Measurements from ENCODE around the gene LYG2. TPM values are rescaled to one million over a fixed set of nuclear protein-coding genes. Genes with fewer than 3 reads are reported as not detected.
A peak's percentile ranks its signal among the peaks of the same experiment; 100 is the strongest.
"Not testable (repeated sequence)": the region's sequence is repeated elsewhere in the genome, so short reads cannot be mapped to it uniquely, and the experiment has no call there.

LYG2 gene, protein sequence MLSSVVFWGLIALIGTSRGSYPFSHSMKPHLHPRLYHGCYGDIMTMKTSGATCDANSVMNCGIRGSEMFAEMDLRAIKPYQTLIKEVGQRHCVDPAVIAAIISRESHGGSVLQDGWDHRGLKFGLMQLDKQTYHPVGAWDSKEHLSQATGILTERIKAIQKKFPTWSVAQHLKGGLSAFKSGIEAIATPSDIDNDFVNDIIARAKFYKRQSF
- total RNA-seq = not detected
- long read RNA-seq = 0 reads

DNA sequence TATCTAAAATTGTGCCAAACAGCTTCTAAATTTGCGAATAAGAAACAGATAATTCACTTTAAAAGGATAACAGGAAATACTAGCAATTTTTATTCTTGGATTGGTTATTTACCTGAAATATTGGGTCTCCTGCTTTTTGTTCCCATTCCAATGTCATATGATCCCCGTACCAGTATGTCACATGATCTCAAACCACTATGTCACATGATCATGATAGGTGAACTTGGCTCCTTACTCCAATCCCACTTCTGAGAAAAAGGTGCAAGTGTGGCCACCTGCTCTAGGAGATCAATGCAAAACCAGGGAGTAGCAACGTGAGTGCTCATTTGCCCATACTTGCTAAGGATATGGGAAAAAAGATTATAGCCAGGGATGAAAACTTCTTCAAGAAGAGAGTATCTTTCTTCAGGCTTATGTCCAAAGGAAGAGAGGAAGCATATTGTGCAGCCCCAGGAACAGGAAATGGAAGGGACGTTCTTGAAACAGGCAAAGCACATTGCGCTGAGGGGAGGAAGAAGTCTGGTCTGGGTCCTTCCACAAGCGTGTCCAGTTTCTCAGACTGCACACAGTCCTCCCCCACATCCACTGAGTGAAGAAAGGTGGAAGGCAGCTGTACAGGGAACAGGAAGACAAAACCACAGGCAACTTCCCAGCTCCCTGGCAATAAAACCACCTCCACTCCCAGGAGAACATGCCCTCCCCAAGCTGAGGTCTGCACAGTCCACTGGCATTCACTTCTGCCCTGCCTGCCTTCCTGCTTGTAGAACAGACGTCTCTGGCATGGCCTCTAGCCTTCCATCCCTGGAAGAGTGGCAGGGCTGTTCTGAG is at the start of gene LYG2:
TSS of gene LYG2 (minus strand) at position 176 of the 828 bp plus-strand sequence. CDS start 1,406 bp downstream, outside the sequence.
- no peak for DNase-seq
- ATAC-seq = peak; percentile 21
- intact Hi-C loops (cut with DNase I, micrococcal nuclease) = no loop called here

DNA sequence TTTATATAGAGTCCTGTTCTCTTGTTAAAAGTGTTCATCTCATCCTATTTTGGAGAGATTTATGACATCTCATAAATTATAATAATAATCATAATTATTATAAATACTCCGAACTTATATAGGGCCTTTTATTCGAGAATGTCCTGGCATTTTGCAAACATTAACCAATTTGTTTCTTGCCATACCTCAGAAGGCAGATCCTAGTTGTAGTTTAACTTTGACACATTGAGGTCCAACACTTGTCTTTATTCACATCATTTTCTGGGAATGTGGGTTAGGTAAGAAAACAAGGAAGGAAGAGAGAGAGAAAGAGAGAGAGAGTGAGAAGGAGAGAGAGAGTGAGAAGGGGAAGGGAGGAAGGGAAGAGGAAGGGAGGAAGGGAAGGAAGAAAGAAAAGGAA is 45.6 kb upstream of the LYG2 start, which contains the start of gene LYG1:
TSS of gene LYG1 (minus strand) at position 101 of the 400 bp plus-strand sequence. CDS start 5,527 bp downstream, outside the sequence.
- ATAC-seq; DNase-seq; intact Hi-C loops (cut with DNase I, micrococcal nuclease): not testable (repeated sequence)

DNA sequence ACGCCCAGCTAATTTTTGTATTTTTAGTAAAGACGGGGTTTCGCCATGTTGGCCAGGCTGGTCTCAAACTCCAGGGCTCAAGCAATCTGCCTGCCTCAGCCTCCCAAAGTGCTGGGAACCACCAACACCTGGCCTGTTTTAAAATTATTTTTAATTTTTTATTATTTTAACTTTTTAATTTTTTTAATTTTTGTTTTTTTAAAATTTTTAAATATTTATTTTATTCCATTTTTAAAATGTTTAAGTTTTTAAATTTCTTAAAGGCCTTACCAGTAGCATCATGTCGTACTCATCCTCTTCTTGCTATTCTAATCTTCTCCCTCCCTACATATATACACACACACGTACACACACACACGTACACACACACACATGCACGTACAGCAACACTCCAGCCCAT is 44.1 kb upstream of the LYG2 start:
- ATAC-seq (no peak), DNase-seq (no peak)
- intact Hi-C loops (cut with DNase I, micrococcal nuclease) = no loop called here

DNA sequence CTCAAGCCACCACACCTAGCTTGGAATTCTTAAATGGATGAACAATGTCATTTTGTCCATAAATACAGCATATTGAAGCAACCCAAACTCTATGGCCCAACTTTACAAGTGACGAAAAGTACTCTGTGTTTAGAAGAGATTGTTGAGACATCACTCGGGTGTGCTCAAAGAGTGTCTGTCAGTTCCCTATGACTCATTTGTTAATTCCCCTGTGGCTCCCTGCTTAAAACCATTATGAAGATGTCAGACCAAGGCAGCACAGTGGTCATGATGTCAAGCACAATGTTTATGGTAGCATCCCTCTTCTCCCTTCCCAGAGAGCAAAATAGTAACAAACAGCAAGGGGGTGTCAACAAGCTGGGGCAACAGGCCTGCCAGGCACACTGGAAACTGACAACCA is 42.5 kb upstream of the LYG2 start:
- intact Hi-C loops (cut with DNase I, micrococcal nuclease) = no loop called here
- DNase-seq = no peak
- no peak for ATAC-seq

DNA sequence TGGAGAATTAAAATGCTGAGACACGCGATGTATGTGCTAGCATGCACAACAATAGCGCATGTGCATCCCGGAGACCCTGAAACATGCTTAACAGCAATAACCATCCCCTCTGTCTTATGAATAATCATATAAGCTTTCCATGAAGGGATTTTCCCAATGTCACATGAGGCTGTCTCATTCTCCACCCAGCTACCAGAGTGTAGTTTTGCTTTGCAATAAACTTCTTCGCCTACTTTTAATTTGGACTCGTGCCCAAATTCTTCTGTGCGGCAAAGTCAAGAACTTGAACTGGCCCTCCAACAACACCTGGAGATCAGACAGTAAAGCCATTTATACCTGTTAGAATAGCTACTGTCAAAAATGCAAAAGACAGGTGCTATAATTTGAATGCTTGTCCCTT is 30.1 kb upstream of the LYG2 start:
- peak; percentile 70 for ATAC-seq
- intact Hi-C loops (cut with DNase I, micrococcal nuclease) = no loop called here
- no peak for DNase-seq

DNA sequence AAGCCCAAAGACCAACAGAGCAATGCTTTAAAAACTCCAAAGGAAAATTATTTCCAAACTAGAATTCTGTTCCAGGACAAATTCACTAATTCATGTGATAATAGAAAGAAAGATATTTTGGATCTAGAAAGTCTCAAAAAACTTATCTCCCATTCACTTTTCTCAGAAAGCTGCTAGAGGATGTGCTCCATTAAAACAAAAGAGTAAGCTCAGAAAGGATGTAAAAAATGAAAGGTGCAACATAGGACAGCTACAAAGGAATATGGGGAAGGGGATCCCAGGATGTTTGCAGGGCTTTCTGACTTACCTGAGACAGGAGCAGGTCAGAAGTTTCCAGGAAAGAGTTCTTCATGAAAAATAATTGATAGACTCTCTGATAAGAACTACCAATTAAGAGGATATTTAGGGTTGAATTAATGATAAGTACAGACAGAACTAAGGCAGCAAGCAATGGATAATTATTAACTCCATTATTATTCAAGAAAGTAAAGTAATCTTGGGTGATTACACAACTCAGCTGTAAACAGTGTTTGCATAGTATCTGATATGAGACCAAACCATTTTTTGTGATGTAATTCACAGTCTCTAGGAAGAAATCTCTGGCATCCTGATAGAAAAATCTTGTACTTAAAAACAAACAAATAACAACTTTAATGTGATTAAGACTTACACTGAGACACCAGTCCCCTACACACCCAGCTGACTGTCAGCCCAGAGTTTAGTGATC is 24.7 kb upstream of the LYG2 start:
- no peak for ATAC-seq

DNA sequence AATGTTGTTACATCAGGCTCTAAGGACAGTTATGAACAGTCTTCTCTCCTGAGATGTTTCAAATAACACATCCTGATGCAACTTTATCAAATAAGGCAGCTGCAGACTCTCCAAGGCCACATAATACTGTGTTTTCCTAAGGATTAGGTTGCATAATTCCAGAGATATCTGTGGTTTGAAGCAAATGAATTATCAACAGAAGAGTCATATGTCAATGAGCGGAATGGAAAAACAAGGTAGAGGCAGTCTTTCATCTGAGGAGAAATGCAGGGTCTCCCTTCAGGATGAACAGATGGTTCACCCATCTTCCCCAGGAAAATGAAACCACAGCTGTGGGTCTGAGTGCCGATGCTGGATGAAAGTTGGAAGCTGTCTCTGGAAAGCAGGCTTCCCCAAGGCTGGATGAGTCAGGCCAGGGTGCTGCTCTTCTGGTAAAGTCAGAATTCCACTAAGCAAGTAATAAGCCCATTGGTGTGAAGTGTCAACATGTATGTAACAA is 23.4 kb upstream of the LYG2 start:
- intact Hi-C loops (cut with DNase I, micrococcal nuclease) = no loop called here
- no peak for ATAC-seq
- DNase-seq = no peak

More for the DNA sequence above, 24.7 kb upstream of the LYG2 start:
- no peak for DNase-seq
- intact Hi-C loops (cut with DNase I, micrococcal nuclease) = no loop called here

DNA sequence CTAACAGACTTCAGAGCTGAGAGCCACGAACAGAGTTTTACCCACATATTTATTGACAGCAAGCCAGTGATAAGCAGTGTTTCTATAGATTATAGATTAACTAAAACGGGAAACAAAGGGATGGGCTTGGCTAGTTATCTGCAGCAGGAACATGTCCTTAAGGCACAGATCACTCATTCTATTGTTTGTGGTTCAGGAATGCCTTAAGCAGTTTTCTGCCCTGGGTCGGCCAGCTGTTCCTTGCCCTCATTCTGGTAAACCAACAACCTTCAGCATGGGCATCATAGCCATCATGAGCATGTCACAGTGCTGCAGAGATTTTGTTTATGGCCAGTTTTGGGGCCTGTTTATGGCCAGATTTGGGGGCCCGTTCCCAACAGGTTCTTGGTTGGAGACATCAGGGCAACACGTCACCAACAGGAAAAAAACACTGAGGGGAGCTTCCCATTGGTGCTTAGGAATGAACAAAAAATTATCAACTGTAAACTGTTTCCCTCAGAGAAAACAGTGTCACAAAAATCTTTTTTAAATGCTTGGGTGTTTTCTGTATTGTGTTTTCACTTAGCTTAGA is 22.8 kb upstream of the LYG2 start:
- DNase-seq; ATAC-seq; intact Hi-C loops (cut with DNase I, micrococcal nuclease): not testable (repeated sequence)

DNA sequence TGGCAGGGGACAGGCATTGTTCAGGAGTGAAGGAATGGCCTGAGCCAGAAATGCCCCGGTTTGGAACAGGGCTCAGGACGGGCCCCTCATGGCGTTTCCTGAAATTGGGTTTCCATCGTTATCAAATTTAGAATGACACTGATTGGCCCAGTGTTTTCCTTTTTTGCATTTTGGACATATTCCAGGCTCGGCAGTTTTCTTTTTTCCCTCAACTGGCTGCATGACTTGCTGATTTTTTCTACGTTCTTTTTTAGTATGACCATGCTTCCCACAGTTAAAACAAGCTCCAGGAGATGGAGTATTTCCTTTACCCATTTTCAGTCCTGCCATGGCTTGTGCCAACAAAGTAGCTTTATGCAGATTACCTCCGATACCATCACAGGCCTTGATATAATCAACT is 20.4 kb upstream of the LYG2 start:
- intact Hi-C loops (cut with DNase I, micrococcal nuclease) = no loop called here
- no peak for ATAC-seq
- no peak for DNase-seq

DNA sequence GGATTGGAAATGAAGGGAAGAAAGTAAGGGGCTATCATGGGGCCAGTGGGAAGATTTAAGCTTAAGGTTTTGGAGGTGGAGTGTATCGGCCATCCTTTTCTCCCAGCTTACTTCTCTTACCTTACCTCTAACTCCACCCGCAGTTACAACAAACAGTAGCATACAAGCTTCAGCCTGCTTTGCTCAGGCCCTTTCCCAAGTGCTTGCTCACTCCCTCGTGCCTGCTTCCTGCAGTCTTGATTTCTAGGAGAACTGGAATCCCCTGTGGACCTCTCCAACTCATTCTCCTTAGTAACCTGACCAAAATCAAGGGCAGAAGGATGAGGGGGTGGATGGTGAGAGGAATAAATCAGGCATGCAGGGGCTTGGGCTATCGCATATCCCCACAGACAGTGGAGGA is 5.8 kb upstream of the LYG2 start:
- DNase-seq (no peak), ATAC-seq (no peak)
- intact Hi-C loops (cut with DNase I, micrococcal nuclease) = no loop called here

DNA sequence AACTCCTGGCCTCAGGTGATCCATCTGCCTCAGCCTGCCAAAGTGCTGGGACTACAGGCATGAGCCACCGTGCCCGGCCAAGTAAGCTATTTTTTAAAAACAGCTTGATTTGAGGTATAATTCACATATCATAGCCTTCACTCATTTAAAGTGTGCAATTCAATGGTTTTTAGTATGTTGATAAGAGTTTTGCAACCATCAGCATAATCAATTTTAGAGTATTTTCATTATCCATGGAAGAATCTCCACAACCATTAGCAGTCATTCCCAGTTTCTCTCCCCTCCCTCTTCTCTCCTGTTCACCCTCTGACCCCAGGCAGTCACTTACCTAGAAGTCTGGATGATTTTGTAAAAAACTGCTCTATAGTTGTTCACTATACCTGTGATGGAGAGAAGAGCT is 4.7 kb upstream of the LYG2 start:
- DNase-seq (no peak), ATAC-seq (no peak)
- intact Hi-C loops (cut with DNase I, micrococcal nuclease) = no loop called here

DNA sequence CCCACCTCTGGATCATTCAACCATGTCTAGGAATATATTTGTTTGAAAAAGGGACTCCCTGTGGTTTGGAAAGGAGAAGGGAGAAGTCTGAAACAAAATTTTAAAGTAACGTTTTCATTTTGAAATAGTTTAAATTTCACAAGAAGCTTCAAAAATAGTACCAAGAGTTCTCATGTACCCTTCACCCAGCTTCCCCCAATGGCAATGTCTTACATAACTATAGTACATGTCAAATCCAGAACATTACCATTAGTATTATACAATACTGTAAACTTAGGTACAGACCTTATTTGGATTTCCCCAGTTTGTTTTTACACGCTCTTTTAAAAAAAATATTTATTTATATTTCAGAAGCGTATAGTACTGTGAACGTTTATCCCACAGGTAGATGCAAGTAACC is 4.0 kb upstream of the LYG2 start:
- DNase-seq = no peak
- intact Hi-C loops (cut with DNase I, micrococcal nuclease) = no loop called here
- ATAC-seq = no peak

DNA sequence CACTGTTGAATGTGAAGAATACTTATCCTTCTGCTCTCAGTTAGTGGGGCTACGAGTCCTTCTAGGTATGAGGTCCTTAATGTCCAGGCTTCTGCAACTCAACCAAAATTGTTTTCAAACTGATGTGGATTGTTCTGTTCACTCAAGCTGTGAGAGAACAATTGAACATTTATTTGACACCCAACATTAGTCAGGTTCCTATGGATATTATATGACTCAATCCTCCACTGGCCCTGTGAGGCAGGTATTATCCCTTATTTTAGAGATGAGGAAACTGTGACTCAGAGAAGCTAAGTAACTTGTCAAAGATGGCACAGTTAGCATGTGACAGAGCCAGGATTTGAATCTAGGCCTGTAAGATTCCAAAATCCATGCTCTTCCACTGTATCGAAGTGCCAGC is 1.2 kb upstream of the LYG2 start:
- intact Hi-C loops (cut with DNase I, micrococcal nuclease) = no loop called here
- no peak for DNase-seq
- ATAC-seq = no peak

DNA sequence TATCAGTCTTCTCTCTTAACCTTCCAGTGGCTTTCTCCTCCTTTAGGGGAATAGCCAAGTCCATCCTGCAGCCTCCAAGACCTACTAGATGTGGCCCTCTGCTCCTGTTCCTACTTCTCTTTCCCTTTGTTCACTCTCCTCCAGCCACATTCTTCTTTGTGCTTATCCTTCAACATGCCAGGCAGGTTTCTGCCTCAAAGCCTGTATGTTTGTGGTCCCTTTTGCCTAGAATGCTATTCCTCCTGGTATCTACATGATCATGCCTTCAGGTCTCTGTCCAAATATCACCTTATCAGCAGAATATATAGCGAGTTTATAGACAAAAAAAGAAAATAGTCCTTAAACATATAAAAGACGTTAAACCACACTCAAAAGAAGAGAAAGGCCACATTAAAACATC is 5.5 kb downstream of the LYG2 start:
- no peak for ATAC-seq
- intact Hi-C loops (cut with DNase I, micrococcal nuclease) = no loop called here
- DNase-seq = no peak

DNA sequence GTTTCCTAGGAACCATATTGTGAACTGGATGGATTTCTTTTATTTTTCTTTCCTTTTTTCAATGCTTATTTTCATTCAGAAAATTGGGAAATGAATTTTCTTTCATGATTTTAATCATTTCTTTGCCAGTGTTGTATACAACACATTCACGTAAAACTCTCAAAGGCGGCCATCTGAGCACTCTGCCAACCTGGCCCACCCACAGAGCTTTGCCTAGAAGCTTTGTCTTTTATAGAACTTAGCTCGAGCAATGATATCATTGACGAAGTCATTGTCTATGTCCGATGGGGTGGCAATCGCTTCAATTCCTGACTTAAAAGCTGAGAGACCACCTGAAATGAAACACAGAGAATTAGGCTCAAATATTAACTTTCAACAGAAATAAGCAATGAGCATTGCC is 13.3 kb downstream of the LYG2 start:
- intact Hi-C loops (cut with DNase I, micrococcal nuclease) = no loop called here
- DNase-seq (no peak), ATAC-seq (no peak)

DNA sequence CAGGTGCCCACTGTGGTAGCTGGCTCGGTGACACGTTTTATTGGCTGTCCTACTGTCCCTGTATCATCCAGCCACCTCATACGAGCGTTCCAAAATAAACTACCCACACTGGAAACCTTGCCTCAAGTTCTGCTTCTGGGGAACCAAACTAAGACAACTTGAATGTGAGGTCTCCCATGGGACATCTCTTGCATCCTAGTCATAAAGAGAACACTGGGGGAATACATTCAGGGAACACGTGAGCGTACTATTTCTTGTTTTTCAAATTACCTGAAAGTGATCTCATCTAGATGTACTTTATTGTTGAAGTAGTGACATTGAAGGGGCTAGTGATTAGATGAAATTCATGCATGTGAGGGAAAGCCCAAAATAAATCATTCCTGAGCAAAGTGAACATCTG is 15.0 kb downstream of the LYG2 start:
- ATAC-seq (no peak), DNase-seq (no peak)
- intact Hi-C loops (cut with DNase I, micrococcal nuclease) = no loop called here

DNA sequence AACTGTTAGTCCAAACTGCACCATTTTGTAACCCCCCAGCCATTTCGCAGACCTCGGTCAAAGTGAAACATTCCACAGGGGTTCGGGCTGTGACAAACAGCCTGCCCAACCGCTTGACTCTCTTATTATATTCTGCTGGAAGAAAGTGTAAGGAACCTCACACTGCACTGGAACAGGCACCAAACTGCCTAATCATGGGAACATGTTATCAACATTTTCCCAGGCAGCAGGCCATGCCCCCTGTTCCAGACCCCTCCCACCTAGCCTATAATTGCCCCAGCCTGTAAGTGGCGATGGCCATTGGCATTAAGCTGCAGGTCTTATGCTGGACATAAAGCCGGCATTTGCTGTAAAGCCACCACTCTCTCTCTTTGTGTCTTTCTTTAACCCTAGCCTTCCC is 16.9 kb downstream of the LYG2 start:
- no peak for ATAC-seq
- intact Hi-C loops (cut with DNase I, micrococcal nuclease) = no loop called here
- DNase-seq = no peak

DNA sequence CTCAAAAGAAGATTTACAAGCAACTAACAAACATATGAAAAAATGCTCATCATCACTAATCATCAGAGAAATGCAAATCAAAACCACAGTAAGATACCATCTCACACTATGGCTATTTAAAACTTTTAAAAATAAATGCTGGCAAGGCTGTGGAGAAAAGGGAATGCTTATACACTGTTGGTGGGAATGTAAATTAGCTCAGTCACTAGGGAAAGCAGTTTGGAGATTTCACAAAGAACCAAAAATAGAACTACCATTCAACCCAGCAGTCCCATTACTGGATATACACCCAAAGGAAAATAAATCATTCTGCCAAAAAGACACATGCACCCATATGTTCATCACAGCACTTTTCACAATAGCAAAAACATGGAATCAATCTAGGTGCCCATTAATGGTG is 22.3 kb downstream of the LYG2 start:
- DNase-seq; ATAC-seq; intact Hi-C loops (cut with DNase I, micrococcal nuclease): not testable (repeated sequence)

DNA sequence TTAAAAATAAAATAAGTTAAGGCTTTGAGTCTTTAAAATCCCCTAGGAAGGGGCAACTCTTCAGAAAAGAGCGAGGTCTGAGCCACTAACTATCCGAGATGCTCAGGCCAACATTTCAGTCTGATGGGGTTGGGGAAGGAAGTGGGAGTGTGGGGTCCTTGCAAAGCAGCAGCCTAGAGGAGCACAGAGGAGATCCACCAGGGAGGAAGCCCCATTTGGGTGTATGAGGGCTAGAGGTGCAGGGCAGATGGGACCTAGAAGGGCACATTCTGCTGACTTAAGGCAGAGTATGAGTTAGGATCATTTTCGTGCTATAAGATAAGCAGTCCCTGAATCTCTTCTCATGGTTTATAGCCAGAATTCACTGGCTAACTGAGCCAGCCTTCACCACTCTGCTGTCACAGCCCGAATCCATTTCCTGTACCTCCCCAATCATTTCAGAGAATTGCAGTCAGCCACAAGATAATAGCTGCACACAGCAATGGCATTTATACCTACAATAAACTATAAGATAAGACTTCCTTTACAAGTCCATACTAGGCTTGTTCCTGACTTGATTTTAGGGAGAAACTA is 37.5 kb downstream of the LYG2 start:
- ATAC-seq (peak; percentile 100), DNase-seq (peak in 1 of 2 donors; percentile 27)
- intact Hi-C loops (cut with DNase I, micrococcal nuclease) = no loop called here
